ENCODE data around the gene GPR141. TPM values are rescaled to one million over a fixed set of nuclear protein-coding genes. Genes with fewer than 3 reads are reported as not detected.

GPR141 gene, protein sequence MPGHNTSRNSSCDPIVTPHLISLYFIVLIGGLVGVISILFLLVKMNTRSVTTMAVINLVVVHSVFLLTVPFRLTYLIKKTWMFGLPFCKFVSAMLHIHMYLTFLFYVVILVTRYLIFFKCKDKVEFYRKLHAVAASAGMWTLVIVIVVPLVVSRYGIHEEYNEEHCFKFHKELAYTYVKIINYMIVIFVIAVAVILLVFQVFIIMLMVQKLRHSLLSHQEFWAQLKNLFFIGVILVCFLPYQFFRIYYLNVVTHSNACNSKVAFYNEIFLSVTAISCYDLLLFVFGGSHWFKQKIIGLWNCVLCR
- polyA plus RNA-seq (2011; rRNA removed) (not detected in 2 replicates), polyA minus RNA-seq (2011; rRNA and poly(A)+ RNA removed) (not detected in 2 replicates)

DNA sequence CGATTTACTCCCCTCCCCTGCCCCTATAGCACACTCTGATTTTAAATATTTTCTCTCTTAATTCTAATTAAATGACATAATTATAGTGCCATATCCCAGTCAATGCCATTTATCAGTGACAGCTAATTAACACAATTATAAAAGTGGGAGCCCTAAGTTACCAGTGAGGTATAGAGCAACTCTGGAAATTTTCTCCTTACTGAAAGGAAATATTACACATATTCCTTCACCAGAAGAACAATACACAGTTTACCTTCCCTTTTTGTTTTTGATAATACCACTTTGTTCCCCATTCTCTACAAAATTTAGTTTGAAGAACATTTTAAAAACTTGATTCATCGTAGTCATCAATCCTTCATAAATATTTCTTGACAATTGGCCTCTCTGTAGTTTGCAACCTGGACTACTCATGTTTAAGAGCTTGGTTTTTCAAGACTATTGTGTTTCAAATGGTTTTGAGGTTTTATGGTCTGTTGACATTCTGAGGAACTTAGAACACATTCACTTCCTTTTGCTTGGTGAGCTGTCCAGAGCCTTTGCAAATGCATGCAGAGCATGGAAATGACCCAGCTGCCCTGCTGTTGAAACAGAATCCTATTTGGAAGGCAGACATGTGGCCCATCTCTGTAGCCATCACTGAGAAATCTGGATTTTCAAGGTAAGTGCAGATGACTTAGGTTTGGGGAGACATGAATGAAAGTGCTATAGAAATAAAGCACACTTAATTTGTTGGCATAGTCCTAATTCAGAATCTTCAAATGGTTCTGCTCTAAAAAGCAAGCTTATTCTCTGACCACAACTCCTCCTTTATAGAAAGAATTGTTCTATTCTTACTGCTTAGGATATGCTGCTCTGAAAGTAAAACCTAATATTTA is at the start of gene GPR141:
TSS of gene GPR141 (plus strand) at position 521 of the 875 bp plus-strand sequence. CDS start 56,628 bp downstream, outside the sequence.
- TF ChIP-seq, protein P1, sequence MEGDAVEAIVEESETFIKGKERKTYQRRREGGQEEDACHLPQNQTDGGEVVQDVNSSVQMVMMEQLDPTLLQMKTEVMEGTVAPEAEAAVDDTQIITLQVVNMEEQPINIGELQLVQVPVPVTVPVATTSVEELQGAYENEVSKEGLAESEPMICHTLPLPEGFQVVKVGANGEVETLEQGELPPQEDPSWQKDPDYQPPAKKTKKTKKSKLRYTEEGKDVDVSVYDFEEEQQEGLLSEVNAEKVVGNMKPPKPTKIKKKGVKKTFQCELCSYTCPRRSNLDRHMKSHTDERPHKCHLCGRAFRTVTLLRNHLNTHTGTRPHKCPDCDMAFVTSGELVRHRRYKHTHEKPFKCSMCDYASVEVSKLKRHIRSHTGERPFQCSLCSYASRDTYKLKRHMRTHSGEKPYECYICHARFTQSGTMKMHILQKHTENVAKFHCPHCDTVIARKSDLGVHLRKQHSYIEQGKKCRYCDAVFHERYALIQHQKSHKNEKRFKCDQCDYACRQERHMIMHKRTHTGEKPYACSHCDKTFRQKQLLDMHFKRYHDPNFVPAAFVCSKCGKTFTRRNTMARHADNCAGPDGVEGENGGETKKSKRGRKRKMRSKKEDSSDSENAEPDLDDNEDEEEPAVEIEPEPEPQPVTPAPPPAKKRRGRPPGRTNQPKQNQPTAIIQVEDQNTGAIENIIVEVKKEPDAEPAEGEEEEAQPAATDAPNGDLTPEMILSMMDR (IDR thresholded peaks at IDR 0.05; ENCODE audit: low read depth, low read length), result no peak
- peaks cover 12% of the 10 kb centered on the region for H3K9me3 ChIP-seq (ENCODE audit: control insufficient read depth, insufficient read depth, low read length)
- H3K27me3 ChIP-seq (ENCODE audit: control insufficient read depth, insufficient read depth, low read length), result no peaks in the 10 kb centered on the region
- no peak for DNase-seq (ENCODE audit: low read depth, low spot score)
- POLR2A ChIA-PET, result no interaction called here
- CTCF ChIA-PET, result no interaction called here
- no peak within 1 kb of the TSS for H3K27ac ChIP-seq (ENCODE audit: low read depth, low read length)
- no peak within 1 kb of the TSS for H3K4me3 ChIP-seq (ENCODE audit: low read depth, low read length)

DNA sequence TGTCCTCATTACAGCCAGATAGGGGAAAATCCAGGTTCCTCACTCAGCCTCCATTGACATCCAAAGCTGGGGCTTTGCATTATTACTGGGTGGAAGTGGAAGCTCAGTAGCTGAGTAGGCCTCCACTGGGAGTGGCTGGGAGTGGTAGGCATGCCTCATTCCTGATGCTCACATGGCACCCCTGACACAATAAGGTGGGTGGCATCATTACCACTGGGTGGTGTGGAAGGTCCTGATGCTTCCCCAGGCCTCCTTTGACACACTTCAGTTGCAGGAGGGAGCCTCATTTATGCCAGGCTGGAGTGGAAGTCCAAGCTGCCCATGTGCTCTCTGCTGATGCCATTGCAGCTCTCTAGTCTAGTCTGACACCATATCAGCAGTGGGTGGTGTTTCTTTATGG is 48.2 kb upstream of the GPR141 start:
- CTCF ChIA-PET, result no interaction called here
- H3K27ac ChIP-seq (ENCODE audit: low read depth, low read length), result no peak overlapping the region

DNA sequence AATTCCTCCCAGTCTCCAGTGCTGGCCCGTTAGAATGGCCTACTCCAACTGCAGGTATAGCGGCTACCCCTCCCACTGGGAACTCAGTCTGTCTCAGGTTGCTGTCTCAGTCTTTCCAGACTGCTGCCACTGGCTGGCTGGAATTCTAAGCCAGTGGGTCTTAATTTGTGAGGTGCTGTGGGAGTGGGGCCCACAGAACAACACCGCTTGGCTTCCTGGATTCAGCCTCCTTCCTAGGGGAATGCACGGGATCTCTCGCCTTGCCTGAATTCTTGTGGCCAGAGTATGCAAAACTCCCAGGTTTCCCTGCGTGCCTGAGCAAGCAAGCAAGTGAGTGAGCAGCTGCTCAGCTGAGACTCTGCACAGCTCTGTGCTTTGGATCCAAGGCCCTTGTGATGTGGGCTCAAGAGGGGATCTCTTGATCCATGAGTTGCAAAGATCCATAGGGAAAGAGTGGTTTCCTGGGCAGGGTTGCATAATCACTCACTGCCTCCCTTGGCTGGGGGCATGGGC is 41.5 kb upstream of the GPR141 start:
- CTCF ChIA-PET, result no interaction called here
- Histone ChIP-seq H3K27ac (ENCODE audit: low read depth, low read length) (no peak overlapping the region), H3K9me3 (ENCODE audit: control insufficient read depth, insufficient read depth, low read length) (peaks cover 23% of the 10 kb centered on the region), H3K4me3 (ENCODE audit: low read depth, low read length) (no peak overlapping the region), H3K27me3 (ENCODE audit: control insufficient read depth, insufficient read depth, low read length) (no peaks in the 10 kb centered on the region)
- no peak for DNase-seq (ENCODE audit: low read depth, low spot score)
- POLR2A ChIA-PET, result no interaction called here
- TF ChIP-seq, protein P1 (IDR thresholded peaks at IDR 0.05; ENCODE audit: low read depth, low read length), result no peak

More for the DNA sequence above, 48.2 kb upstream of the GPR141 start:
- no peaks in the 10 kb centered on the region for H3K27me3 ChIP-seq (ENCODE audit: control insufficient read depth, insufficient read depth, low read length)
- POLR2A ChIA-PET, result no interaction called here
- peaks cover 7% of the 10 kb centered on the region for H3K9me3 ChIP-seq (ENCODE audit: control insufficient read depth, insufficient read depth, low read length)
- no peak overlapping the region for H3K4me3 ChIP-seq (ENCODE audit: low read depth, low read length)
- no peak for DNase-seq (ENCODE audit: low read depth, low spot score)
- TF ChIP-seq, protein P1 (IDR thresholded peaks at IDR 0.05; ENCODE audit: low read depth, low read length), result no peak

DNA sequence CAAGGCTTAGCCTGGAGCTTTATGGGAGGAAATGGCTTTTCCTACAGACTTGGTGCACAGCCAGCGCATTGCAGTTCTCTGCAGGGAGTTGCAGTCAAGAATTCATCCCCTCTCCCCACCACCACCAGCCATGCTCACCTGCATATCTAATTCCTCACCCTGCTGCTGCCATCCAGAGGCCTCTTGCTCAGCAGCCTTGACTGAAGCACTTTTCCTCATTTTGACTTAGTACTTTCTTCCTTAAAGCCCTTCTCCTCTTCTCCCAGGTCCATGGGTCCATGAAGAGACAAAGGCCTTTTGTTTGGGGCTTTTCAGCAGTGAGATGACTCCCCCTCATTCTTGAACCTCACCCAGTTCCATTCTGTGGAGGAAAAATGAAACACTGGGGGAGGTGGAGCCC is 39.7 kb upstream of the GPR141 start:
- Histone ChIP-seq H3K27ac (ENCODE audit: low read depth, low read length) (no peak overlapping the region), H3K9me3 (ENCODE audit: control insufficient read depth, insufficient read depth, low read length) (peaks cover 27% of the 10 kb centered on the region), H3K4me3 (ENCODE audit: low read depth, low read length) (no peak overlapping the region), H3K27me3 (ENCODE audit: control insufficient read depth, insufficient read depth, low read length) (no peaks in the 10 kb centered on the region)
- ChIA-PET POLR2A (no interaction called here), CTCF (no interaction called here)
- TF ChIP-seq, protein P1 (IDR thresholded peaks at IDR 0.05; ENCODE audit: low read depth, low read length), result no peak
- DNase-seq (ENCODE audit: low read depth, low spot score), result no peak
